HFFc6 (cell line): Measurements from ENCODE around the gene ARL5B. TPM values are rescaled to one million over a fixed set of nuclear protein-coding genes. Genes with fewer than 3 reads are reported as not detected.

Source experiments
- DNase-seq: peaks from one replicate; pipeline ENCODE4 v3.0.0-alpha.2; 2018
- H3K27ac Mint-ChIP-seq: 2 replicates; pipeline ENCODE4 v1.8.0; 2020; ENCODE audit warnings: mild to moderate bottlenecking, mixed read lengths
- H3K27me3 Mint-ChIP-seq: 2 replicates; pipeline ENCODE4 v1.8.0; 2021; ENCODE audit warnings: mild to moderate bottlenecking, moderate library complexity, mixed read lengths; ENCODE audit not compliant: insufficient read depth
- H3K36me3 Mint-ChIP-seq: 2 replicates; pipeline ENCODE4 v1.8.0; 2021; ENCODE audit warnings: low read depth, mixed read lengths
- H3K4me1 Mint-ChIP-seq: 2 replicates; pipeline ENCODE4 v1.8.0; 2020; ENCODE audit warnings: low read depth, mixed read lengths
- H3K4me3 Mint-ChIP-seq: 2 replicates; pipeline ENCODE4 v1.8.0; 2020; ENCODE audit warnings: mild to moderate bottlenecking, moderate library complexity, mixed read lengths
- H3K9me3 Mint-ChIP-seq: 2 replicates; pipeline ENCODE4 v1.8.0; 2020; ENCODE audit warnings: mild to moderate bottlenecking, mixed read lengths
- total RNA-seq, 6 experiments: library from RNA; stranded (reverse); fragmentation: NEBNext Ultra II Directional; extraction: Animal tissue kit (Norgen Biotek cat#: 25700); gene quantifications; 2 replicates in 1 of 6; 3 replicates in 5 of 6; pipeline ENCODE4 v1.2.3, GENCODE V29; 2021
- TF ChIP-seq, protein P1 (sequence below): fragments of 200-600 bp; sonication (generic); IDR thresholded peaks from 2 replicates; pipeline ENCODE4 v1.5.0; 2021; ENCODE audit warnings: antibody characterized with exemption, mild to moderate bottlenecking

The ARL5B gene
- total RNA-seq, 6 experiments from 2014 or later, result 6.9 to 9.0 (median 8.7) TPM

DNA sequence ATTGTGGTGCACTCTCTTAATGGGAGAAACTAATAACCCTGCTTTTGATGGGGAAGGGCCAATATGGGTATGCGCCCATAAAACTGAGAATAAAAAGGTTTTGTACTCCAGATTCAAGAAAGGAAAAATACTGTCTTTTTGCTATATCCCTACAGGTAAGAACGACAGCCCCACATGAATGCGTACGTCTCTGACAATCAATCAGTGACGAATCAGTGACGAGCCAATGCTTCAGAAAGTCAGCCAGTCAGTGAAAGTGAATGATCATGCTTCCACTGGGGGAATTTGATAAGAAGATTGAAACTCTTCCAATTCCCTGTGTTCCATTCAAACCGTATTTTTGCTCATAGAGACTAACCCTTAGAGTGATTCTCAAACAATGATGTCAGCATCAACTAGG lies 26.3 kb downstream of the ARL5B start:
- Mint-ChIP-seq H3K9me3 (no peaks in the 10 kb centered on the region), H3K27ac (no peak overlapping the region), H3K36me3 (peaks cover 12% of the 10 kb centered on the region), H3K27me3 (peaks cover 2% of the 10 kb centered on the region; the same call in 1 of the 2 replicates), H3K4me1 (peaks cover 48% of the 10 kb centered on the region), H3K4me3 (no peak overlapping the region)
- no peak for DNase-seq
- TF ChIP-seq, protein P1, sequence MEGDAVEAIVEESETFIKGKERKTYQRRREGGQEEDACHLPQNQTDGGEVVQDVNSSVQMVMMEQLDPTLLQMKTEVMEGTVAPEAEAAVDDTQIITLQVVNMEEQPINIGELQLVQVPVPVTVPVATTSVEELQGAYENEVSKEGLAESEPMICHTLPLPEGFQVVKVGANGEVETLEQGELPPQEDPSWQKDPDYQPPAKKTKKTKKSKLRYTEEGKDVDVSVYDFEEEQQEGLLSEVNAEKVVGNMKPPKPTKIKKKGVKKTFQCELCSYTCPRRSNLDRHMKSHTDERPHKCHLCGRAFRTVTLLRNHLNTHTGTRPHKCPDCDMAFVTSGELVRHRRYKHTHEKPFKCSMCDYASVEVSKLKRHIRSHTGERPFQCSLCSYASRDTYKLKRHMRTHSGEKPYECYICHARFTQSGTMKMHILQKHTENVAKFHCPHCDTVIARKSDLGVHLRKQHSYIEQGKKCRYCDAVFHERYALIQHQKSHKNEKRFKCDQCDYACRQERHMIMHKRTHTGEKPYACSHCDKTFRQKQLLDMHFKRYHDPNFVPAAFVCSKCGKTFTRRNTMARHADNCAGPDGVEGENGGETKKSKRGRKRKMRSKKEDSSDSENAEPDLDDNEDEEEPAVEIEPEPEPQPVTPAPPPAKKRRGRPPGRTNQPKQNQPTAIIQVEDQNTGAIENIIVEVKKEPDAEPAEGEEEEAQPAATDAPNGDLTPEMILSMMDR, result no peak

DNA sequence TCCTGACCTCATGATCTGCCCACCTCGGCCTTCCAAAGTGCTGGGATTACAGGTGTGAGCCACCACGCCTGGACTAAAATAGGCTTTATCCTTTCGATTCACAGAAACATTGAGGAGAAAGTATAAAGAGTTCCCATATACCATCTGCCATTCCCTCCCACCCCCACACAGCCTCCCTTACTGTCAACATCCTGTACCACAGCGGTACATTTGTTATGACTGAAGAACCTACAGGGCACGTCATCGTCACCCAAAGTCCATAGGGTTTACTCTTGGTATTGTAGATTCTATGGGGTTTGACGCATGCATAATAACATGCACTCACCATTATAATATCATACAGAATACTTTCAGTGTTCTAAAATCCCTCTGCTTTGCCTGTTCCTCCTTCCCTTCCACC lies 28.0 kb downstream of the ARL5B start:
- Mint-ChIP-seq H3K36me3 (peaks cover 12% of the 10 kb centered on the region), H3K27ac (no peak overlapping the region), H3K4me3 (no peak overlapping the region), H3K4me1 (peaks cover 32% of the 10 kb centered on the region), H3K27me3 (peaks cover 2% of the 10 kb centered on the region; the same call in 1 of the 2 replicates), H3K9me3 (no peaks in the 10 kb centered on the region)
- no peak for DNase-seq
- TF ChIP-seq, protein P1, result no peak

GRCh38 chr10:18687706-18688105 lies 28.5 kb downstream of the ARL5B start:
- H3K9me3 Mint-ChIP-seq, result no peaks in the 10 kb centered on the region
- no peak for DNase-seq
- H3K4me1 Mint-ChIP-seq, result peaks cover 27% of the 10 kb centered on the region
- no peak overlapping the region for H3K27ac Mint-ChIP-seq
- peaks cover 8% of the 10 kb centered on the region for H3K36me3 Mint-ChIP-seq
- TF ChIP-seq, protein P1, result no peak
- H3K4me3 Mint-ChIP-seq, result no peak overlapping the region
- H3K27me3 Mint-ChIP-seq, result peaks cover 2% of the 10 kb centered on the region; the same call in 1 of the 2 replicates

- DNase-seq, result peak; percentile 39
- H3K27me3 Mint-ChIP-seq, result peaks cover 2% of the 10 kb centered on the region; the same call in 1 of the 2 replicates
- no peak overlapping the region for H3K4me3 Mint-ChIP-seq
- H3K9me3 Mint-ChIP-seq, result no peaks in the 10 kb centered on the region
- peaks cover 9% of the 10 kb centered on the region for H3K4me1 Mint-ChIP-seq
- TF ChIP-seq, protein P1, result peak; percentile 71
- no peaks in the 10 kb centered on the region for H3K36me3 Mint-ChIP-seq
- H3K27ac Mint-ChIP-seq, result no peak overlapping the region
Observed at GRCh38 chr10:18689498-18689897, 30.3 kb downstream of the ARL5B start.

GRCh38 chr10:18690541-18690940 lies 31.3 kb downstream of the ARL5B start:
- H3K4me3 Mint-ChIP-seq, result no peak overlapping the region
- no peaks in the 10 kb centered on the region for H3K36me3 Mint-ChIP-seq
- H3K27ac Mint-ChIP-seq, result no peak overlapping the region
- DNase-seq, result no peak
- H3K27me3 Mint-ChIP-seq, result peaks cover 2% of the 10 kb centered on the region; the same call in 1 of the 2 replicates
- no peaks in the 10 kb centered on the region for H3K4me1 Mint-ChIP-seq
- H3K9me3 Mint-ChIP-seq, result no peaks in the 10 kb centered on the region
- TF ChIP-seq, protein P1, result no peak
